GM21528 (cell line): Measurements from ENCODE around the gene SLC2A6.

Source experiments
- ATAC-seq: cut with Tn5 transposase; IDR thresholded peaks from one replicate; pipeline ENCODE4 v1.9.1; 2021; ENCODE audit warnings: mild to moderate bottlenecking, moderate library complexity; ENCODE audit not compliant: unreplicated experiment, low FRiP score

Gene SLC2A6

GRCh38 chr9:133499132-133499891, 20.4 kb upstream of the SLC2A6 start:
- no peak for ATAC-seq

- no peak for ATAC-seq
Observed at GRCh38 chr9:133496861-133497842, 18.3 kb upstream of the SLC2A6 start.

- no peak for ATAC-seq
Observed at GRCh38 chr9:133495327-133496293, 16.7 kb upstream of the SLC2A6 start.

GRCh38 chr9:133494636-133495326, 15.9 kb upstream of the SLC2A6 start:
- ATAC-seq, result no peak

- no peak for ATAC-seq
Observed at GRCh38 chr9:133493845-133494540, 15.1 kb upstream of the SLC2A6 start.

GRCh38 chr9:133493428-133493827, 14.5 kb upstream of the SLC2A6 start:
- ATAC-seq, result no peak

GRCh38 chr9:133492061-133493021, 13.4 kb upstream of the SLC2A6 start:
- ATAC-seq, result no peak

- ATAC-seq, result no peak
Observed at GRCh38 chr9:133491656-133491925, 12.7 kb upstream of the SLC2A6 start.

- ATAC-seq, result no peak
Observed at GRCh38 chr9:133490865-133491655, 12.2 kb upstream of the SLC2A6 start.

GRCh38 chr9:133490201-133490681, 11.3 kb upstream of the SLC2A6 start:
- no peak for ATAC-seq

GRCh38 chr9:133489253-133490190, 10.6 kb upstream of the SLC2A6 start:
- ATAC-seq, result no peak

GRCh38 chr9:133488686-133489252, 9.9 kb upstream of the SLC2A6 start:
- no peak for ATAC-seq

GRCh38 chr9:133487331-133487725, 8.4 kb upstream of the SLC2A6 start:
- no peak for ATAC-seq

GRCh38 chr9:133485531-133486260, 6.8 kb upstream of the SLC2A6 start:
- no peak for ATAC-seq
